AG04449 (cell line): ENCODE measurements around the gene PRKD2.

Source experiments
- CTCF ChIA-PET: fragments of 350-600 bp; formaldehyde crosslinking; extraction: SDS; loops from one replicate; lab custom pipeline; 2021; ENCODE audit warnings: antibody characterized with exemption; lab: Yijun Ruan, JAX
- POLR2A ChIA-PET: fragments of 400-600, 350-600 bp; formaldehyde crosslinking; extraction: SDS; loops from one replicate; lab custom pipeline; 2020; ENCODE audit warnings: antibody characterized with exemption, inconsistent platforms; lab: Yijun Ruan, JAX
- DNase-seq: peaks from one replicate; pipeline ENCODE4 v3.0.0-alpha.2; 2010; ENCODE audit warnings: low read depth, low spot score
- H3K4me3 ChIP-seq: 2 replicates; pipeline ENCODE4 v1.5.1; 2011; ENCODE audit warnings: low read depth, mild to moderate bottlenecking, control low read depth, low read length
- CTCF ChIP-seq: IDR thresholded peaks from one replicate; pipeline ENCODE4 v1.5.1; 2011; ENCODE audit warnings: mild to moderate bottlenecking, moderate library complexity, low read length, control low read depth, inconsistent platforms; ENCODE audit not compliant: insufficient read depth; ENCODE audit errors: missing control alignments

The PRKD2 gene

GRCh38 chr19:46744005-46744691 lies 27.2 kb upstream of the PRKD2 start:
- peak overlapping the region; percentile 91; the same call in 1 of the 2 replicates for H3K4me3 ChIP-seq
- DNase-seq, result no peak
- TF ChIP-seq CTCF, result no peak
- CTCF ChIA-PET, result interaction anchor here (0.5 to 9.4 kb wide), 9 partner anchors 11 to 1828 kb away, joined by 3 to 138 read pairs (median 5); no protein-coding TSS in a partner anchor
- POLR2A ChIA-PET, result interaction anchor here (1.6 kb wide), 1 partner anchor 13 kb away, joined by 3 read pairs; no protein-coding TSS in a partner anchor

- no peak overlapping the region for H3K4me3 ChIP-seq
- TF ChIP-seq CTCF, result no peak
- CTCF ChIA-PET, result interaction anchor here (0.7 to 9.4 kb wide), 9 partner anchors 10 to 100 kb away, joined by 3 to 138 read pairs (median 11); no protein-coding TSS in a partner anchor
- POLR2A ChIA-PET, result no interaction called here
- no peak for DNase-seq
Observed at GRCh38 chr19:46742926-46743480, 26.1 kb upstream of the PRKD2 start.

GRCh38 chr19:46741447-46741846 lies 24.5 kb upstream of the PRKD2 start:
- no peak for TF ChIP-seq CTCF
- ChIA-PET POLR2A (no interaction called here), CTCF (interaction anchor here (0.8 to 9.4 kb wide), 8 partner anchors 9 to 250 kb away, joined by 3 to 138 read pairs (median 5); no protein-coding TSS in a partner anchor)
- no peak overlapping the region for H3K4me3 ChIP-seq
- DNase-seq, result no peak

- TF ChIP-seq CTCF, result no peak
- ChIA-PET POLR2A (no interaction called here), CTCF (interaction anchor here (1.2 to 9.4 kb wide), 3 partner anchors 9 to 11 kb away, joined by 3 to 138 read pairs (median 3); no protein-coding TSS in a partner anchor)
Observed at GRCh38 chr19:46739290-46739771, 22.4 kb upstream of the PRKD2 start.

GRCh38 chr19:46737761-46738171 lies 20.9 kb upstream of the PRKD2 start:
- DNase-seq, result no peak
- CTCF ChIA-PET, result interaction anchor here (1.1 to 9.4 kb wide), 4 partner anchors 8 to 33 kb away, joined by 3 to 138 read pairs (median 4); no protein-coding TSS in a partner anchor
- no peak overlapping the region for H3K4me3 ChIP-seq
- no peak for TF ChIP-seq CTCF
- POLR2A ChIA-PET, result no interaction called here

More at GRCh38 chr19:46739290-46739771, 22.4 kb upstream of the PRKD2 start:
- H3K4me3 ChIP-seq, result no peak overlapping the region
- no peak for DNase-seq

GRCh38 chr19:46737298-46737654 lies 20.4 kb upstream of the PRKD2 start:
- POLR2A ChIA-PET, result no interaction called here
- no peak for TF ChIP-seq CTCF
- DNase-seq, result no peak
- H3K4me3 ChIP-seq, result no peak overlapping the region
- CTCF ChIA-PET, result interaction anchor here (1.1 to 9.4 kb wide), 4 partner anchors 8 to 32 kb away, joined by 3 to 138 read pairs (median 4); no protein-coding TSS in a partner anchor
